Esophagus squamous epithelium (tissue), 5 donors: ENCODE results near the gene ZNF343. TPM values are rescaled to one million over a fixed set of nuclear protein-coding genes. Genes with fewer than 3 reads are reported as not detected.

Experiments
- DNase-seq: peaks from one replicate; lab custom pipeline; 2025; lab: John Stamatoyannopoulos, UW
- H3K27ac ChIP-seq, 4 donors: fragments of 200-600 bp; sonication (generic); one replicate each; pipeline ENCODE4 v1.5.1; 2016 to 2019; ENCODE audit warnings: mild to moderate bottlenecking in 1 of 4
- H3K27me3 ChIP-seq, 4 donors: fragments of 200-600 bp; sonication (generic); 1 replicate in 3 of 4; 2 replicates in 1 of 4; pipeline versions ENCODE4 v1.5.1 to v1.6.0; 2017 to 2021; ENCODE audit warnings: antibody characterized with exemption in 1 of 4
- H3K36me3 ChIP-seq, 3 donors: fragments of 200-600 bp; sonication (generic); one replicate each; pipeline ENCODE4 v1.5.1; 2016 to 2019
- H3K4me1 ChIP-seq, 3 donors: fragments of 200-600 bp; sonication (generic); one replicate each; pipeline ENCODE4 v1.5.1; 2017 to 2019
- H3K4me3 ChIP-seq, 4 donors: fragments of 200-600 bp; sonication (generic); 1 replicate in 3 of 4; 2 replicates in 1 of 4; pipeline ENCODE4 v1.5.1; 2016 to 2019; ENCODE audit warnings: mild to moderate bottlenecking in 2 of 4, moderate library complexity in 1 of 4
- H3K9me3 ChIP-seq, 3 donors: fragments of 200-600 bp; sonication (generic); one replicate each; pipeline ENCODE4 v1.5.1; 2016 to 2019
- CTCF ChIP-seq, 6 experiments: fragments of 450-650 bp in 4 of 6; fragments of 200-600 bp in 2 of 6; sonication (generic) in 2 of 6; IDR thresholded peaks; one replicate each; pipeline ENCODE4 v1.5.1; 2016 to 2019; ENCODE audit warnings: antibody characterized with exemption in 6 of 6, mild to moderate bottlenecking in 4 of 6, moderate library complexity in 4 of 6
- POLR2A ChIP-seq, 4 donors: fragments of 450-650 bp; IDR thresholded peaks; one replicate each; pipeline ENCODE4 v1.6.1; 2017; ENCODE audit warnings: antibody characterized with exemption in 4 of 4, mild to moderate bottlenecking in 4 of 4, moderate library complexity in 3 of 4
- WGBS, 2 donors: methylation state at CpG; one replicate each; pipeline ENCODE4 v1.1.5; 2018; 5-methylcytosine and 5-hydroxymethylcytosine counted together
- intact Hi-C: fragments of 100-400 bp; cut with DNase I; formaldehyde crosslinking; loops from one replicate; pipeline ENCODE4 v1.15.0; 2022
- total RNA-seq, 4 donors: library from RNA; depleted of rRNA; stranded (reverse); fragments of >200 nt; gene quantifications; one replicate each; pipeline ENCODE4 v1.1.0, GENCODE V29; 2016
- donor health status: DM: yes; HTN: yes; CAD: no.

The ZNF343 gene
- total RNA-seq, 4 donors from 2014 or later: 4.9 to 13.2 (median 5.4) TPM

GRCh38 chr20:2453792-2454191 lies 54.9 kb downstream of the ZNF343 start:
- no peak for DNase-seq
- intact Hi-C loops: loop anchor here (10.0 kb wide), 1 partner anchor 249 kb away; no protein-coding TSS in a partner anchor
- Histone ChIP-seq H3K27me3 (no peaks in the 10 kb centered on the region), H3K4me3 (no peak overlapping the region), H3K36me3 (peaks cover 0 to 7% (median 0%) of the 10 kb centered on the region in 3 donors), H3K9me3 (no peaks in the 10 kb centered on the region), H3K4me1 (peaks cover 4 to 26% (median 6%) of the 10 kb centered on the region in 3 donors), H3K27ac (no peak overlapping the region)
- WGBS, 2 donors: 64 to 81% methylated on average over 2 to 3 of the region's 3 CpGs
- TF ChIP-seq POLR2A (IDR thresholded peaks at IDR 0.05) (no peak), CTCF (IDR thresholded peaks at IDR 0.05) (no peak)

- H3K4me3 ChIP-seq: no peak overlapping the region
- no peak for DNase-seq
- H3K4me1 ChIP-seq: peaks cover 4 to 26% (median 6%) of the 10 kb centered on the region in 3 donors
- intact Hi-C loops: loop anchor here (10.0 kb wide), 1 partner anchor 247 kb away; no protein-coding TSS in a partner anchor
- H3K36me3 ChIP-seq: no peaks in the 10 kb centered on the region
- H3K27ac ChIP-seq: peak overlapping the region in 2 of 4 donors; percentile 28 to 32
- TF ChIP-seq POLR2A (IDR thresholded peaks at IDR 0.05): no peak
- peak; percentile 56 to 89 (median 76) for TF ChIP-seq CTCF (IDR thresholded peaks at IDR 0.05)
- no peaks in the 10 kb centered on the region for H3K9me3 ChIP-seq
- no peaks in the 10 kb centered on the region for H3K27me3 ChIP-seq
- 39 to 56% methylated on average over 7 to 8 of the region's 8 CpGs for WGBS, 2 donors
These were observed 56.6 kb downstream of the ZNF343 start for GRCh38 chr20:2451939-2452732.

- no peak overlapping the region for H3K4me3 ChIP-seq
- peak overlapping the region in 2 of 4 donors; percentile 28 to 32 for H3K27ac ChIP-seq
- no peaks in the 10 kb centered on the region for H3K27me3 ChIP-seq
- intact Hi-C loops: loop anchor here (10.0 kb wide), 1 partner anchor 247 kb away; no protein-coding TSS in a partner anchor
- no peaks in the 10 kb centered on the region for H3K9me3 ChIP-seq
- no peaks in the 10 kb centered on the region for H3K36me3 ChIP-seq
- DNase-seq: no peak
- peaks cover 4 to 26% (median 6%) of the 10 kb centered on the region in 3 donors for H3K4me1 ChIP-seq
- TF ChIP-seq POLR2A (IDR thresholded peaks at IDR 0.05) (no peak), CTCF (IDR thresholded peaks at IDR 0.05) (no peak)
- 40 to 56% methylated on average over 5 of the region's 5 CpGs for WGBS, 2 donors
These were observed 57.3 kb downstream of the ZNF343 start for GRCh38 chr20:2451422-2451821.

GRCh38 chr20:2449386-2449785 lies 59.3 kb downstream of the ZNF343 start:
- 82 to 92% methylated on average over 1 of the region's 1 CpG for WGBS, 2 donors
- intact Hi-C loops: no loop called here

More at GRCh38 chr20:2449386-2449785, 59.3 kb downstream of the ZNF343 start:
- no peaks in the 10 kb centered on the region for H3K27me3 ChIP-seq
- peaks cover 4 to 22% (median 6%) of the 10 kb centered on the region in 3 donors for H3K4me1 ChIP-seq
- TF ChIP-seq POLR2A (IDR thresholded peaks at IDR 0.05) (no peak), CTCF (IDR thresholded peaks at IDR 0.05) (no peak)
- no peak overlapping the region for H3K4me3 ChIP-seq
- no peaks in the 10 kb centered on the region for H3K9me3 ChIP-seq
- H3K27ac ChIP-seq: no peak overlapping the region
- no peak for DNase-seq
- H3K36me3 ChIP-seq: no peaks in the 10 kb centered on the region
